GM21825 (cell line): ENCODE measurements around the gene GLDC.
"Not testable (repeated sequence)": the region's sequence is repeated elsewhere in the genome, so short reads cannot be mapped to it uniquely, and the experiment has no call there.

Source experiments
- ATAC-seq: cut with Tn5 transposase; IDR thresholded peaks from one replicate; pipeline ENCODE4 v1.9.1; 2021; ENCODE audit warnings: mild to moderate bottlenecking, moderate library complexity; ENCODE audit not compliant: unreplicated experiment

Gene GLDC

GRCh38 chr9:6575324-6576034 is 70.0 kb downstream of the GLDC start:
- peak; percentile 89 for ATAC-seq

GRCh38 chr9:6567140-6567591 is 78.4 kb downstream of the GLDC start:
- no peak for ATAC-seq

DNA sequence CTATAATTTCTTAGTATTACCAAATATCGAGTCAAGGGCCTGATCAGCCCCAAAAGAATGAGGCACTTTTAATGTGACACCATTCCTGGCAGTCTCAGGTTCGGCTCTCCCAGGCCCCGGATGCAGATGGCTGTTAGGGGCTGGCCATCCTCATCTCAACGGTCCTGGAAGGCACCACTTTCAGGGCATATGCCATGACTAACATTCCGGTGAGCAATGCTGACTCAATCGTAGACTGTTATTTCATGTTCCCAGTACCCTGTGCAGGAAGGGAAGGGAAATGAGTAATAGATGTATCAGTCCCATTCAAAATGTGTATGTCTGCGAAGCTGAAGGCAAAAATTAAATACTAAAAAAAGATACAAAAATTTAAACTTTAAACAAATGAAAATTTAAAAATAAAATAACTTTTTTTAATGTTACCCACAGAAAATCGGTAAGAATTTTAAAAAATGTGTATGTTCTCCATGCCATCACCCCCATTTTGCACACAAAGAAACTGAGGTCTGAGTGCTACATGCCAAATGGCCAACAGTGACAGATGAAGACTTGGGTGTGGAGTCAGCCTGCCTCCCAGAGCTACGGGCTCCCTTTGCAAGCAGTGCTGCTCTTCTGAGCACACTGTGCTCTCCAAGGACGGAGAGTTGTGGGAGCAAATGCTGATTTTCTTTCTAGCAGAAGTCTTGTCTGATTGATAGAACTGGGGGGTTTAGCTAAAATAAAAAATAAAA is 79.0 kb downstream of the GLDC start:
- no peak for ATAC-seq

DNA sequence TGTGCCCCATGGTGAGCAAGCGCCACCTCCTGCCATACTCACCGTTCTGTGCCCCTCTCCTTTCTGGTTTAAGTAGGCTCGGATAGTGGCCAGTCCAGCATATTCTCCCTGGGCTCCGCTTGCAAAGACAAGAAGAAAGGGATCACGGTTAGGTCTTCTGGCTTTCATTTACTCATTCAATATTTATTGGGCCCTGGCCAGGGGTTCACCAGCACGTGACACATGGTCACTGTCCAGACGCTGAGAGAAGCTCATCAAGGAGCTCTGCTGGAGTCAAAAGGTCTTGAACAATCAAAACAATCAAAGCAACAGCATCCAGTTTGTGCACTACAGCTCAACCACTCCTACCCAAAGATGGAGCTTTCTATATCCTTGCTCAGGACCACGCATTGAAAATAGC is 80.2 kb downstream of the GLDC start:
- no peak for ATAC-seq

GRCh38 chr9:6564868-6565267 is 80.7 kb downstream of the GLDC start:
- no peak for ATAC-seq

DNA sequence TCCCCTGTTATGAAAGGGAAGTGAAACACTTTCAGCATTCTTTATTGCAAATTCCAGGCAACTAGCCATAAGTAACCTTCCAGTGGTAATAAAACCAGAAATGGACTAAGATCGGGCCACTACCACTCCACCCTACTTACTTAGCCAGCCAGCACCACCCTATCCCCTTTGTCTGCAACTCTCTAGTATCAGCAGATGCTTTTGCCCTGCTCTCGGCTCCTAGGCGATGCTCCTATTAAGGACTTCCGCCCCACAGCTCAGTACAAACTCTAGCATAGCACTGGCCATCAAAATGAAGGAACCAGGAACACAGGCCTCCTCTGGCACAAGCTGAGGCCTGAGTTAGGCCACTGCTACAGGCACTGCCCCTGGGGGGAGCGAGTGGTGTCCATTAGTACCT is 81.2 kb downstream of the GLDC start:
- no peak for ATAC-seq

- no peak for ATAC-seq
These were observed 82.6 kb downstream of the GLDC start for GRCh38 chr9:6562871-6563430.

GRCh38 chr9:6562201-6562600 is 83.3 kb downstream of the GLDC start:
- ATAC-seq: no peak

DNA sequence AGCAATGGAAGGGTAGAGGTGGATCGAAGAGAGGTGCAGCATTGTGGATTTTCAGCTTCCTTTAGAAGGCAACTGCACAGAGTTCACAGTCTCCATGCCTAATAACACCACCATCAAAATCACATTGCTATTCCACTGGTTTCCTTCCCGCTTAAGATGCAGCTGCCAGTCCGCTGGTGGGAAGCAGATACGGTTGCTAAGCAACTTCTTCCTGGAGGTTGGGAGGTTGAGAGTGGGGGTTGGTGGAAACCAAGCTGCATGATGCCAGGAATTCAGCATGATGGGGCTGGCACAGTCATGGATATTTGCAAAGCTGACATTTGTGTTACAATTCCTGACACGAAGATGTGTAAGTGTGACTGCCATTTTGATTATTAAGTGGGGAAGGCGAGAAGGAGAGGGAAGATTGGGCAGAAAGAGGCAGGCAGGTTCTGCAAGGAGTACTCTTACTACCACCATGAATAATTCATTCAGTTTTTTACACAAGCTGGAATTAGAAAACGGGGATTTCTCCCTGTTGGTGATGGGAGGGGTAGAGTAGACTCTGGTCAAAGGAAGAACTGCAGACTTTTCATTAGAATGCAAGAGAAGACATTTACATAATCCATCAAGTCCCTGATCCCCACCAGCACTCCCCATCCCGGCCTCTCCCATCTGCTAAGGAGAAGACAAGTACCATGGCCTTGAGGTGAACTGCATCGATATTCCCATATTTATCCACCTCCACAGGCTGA is 87.5 kb downstream of the GLDC start:
- no peak for ATAC-seq

DNA sequence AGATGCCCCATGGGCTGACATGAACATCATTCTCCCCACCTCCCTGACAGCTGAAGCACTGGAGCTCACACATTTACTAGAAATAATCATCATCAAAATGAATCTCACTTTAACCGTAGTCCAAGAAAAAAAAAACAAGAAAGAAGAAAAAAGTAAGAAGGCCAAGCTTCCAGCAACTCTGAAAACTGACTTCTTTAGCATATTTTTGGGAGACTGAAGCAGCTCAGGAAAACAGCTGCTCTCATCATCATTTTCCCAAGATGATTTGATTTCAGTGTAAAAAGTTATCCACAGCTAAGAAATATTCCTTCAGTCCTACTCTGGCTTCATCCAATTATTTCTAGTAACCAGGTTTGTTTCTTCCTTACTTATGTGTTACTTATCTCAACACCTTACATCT is 91.7 kb downstream of the GLDC start:
- no peak for ATAC-seq

DNA sequence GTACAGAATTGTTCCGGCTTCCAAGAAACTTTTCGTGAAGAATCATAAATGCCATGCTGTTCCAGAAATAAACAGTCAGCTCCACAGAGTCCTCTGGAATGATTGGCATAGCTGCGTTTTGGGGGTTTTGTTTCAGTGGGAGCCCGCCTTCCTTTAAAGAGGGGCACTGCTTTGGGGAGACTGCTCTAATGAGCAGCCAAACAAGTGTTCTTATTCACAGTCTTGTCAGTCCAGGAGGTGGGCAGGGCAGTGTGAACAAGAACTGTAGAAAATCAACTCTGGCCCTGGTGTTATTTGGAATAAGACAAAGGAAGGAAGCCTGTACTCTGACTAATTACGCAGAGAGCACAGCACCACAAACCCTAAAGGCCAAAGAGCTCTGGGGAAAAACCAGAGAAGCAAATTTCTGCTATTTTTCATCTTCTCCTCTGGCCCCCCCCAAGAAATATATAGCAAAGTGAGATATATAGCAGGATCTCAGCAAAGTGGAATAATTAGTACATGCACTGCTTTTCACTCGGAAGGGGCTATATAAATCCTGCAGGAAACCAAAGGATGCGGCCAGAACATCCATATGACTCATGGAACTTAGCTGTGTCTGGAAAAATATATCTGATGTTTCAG is 92.9 kb downstream of the GLDC start:
- ATAC-seq: no peak

DNA sequence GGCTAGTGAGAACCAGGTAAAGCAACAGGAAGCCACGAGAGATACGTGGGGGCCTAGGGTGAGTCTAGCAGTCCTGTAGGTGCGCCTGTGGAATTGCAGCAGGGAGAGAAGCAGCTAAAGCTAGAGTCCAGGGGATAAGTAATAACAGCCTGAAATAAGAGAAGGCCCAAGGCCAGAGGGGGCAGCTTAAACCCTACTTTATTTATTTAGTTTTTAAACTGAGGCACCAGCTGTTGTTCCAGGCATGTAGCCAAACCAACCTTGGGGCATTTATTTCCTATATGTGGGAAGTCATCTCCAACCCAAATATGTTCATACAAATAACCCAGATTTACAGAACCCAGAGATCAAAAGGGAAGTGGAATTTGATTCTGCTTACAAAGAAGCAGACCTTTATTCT is 93.5 kb downstream of the GLDC start:
- no peak for ATAC-seq

GRCh38 chr9:6551136-6551535 is 94.4 kb downstream of the GLDC start:
- ATAC-seq: no peak

GRCh38 chr9:6549106-6549800 is 96.3 kb downstream of the GLDC start:
- ATAC-seq: no peak

- ATAC-seq: no peak
These were observed 100.4 kb downstream of the GLDC start for GRCh38 chr9:6545017-6545691.

GRCh38 chr9:6543204-6543603 is 102.3 kb downstream of the GLDC start:
- ATAC-seq: no peak

DNA sequence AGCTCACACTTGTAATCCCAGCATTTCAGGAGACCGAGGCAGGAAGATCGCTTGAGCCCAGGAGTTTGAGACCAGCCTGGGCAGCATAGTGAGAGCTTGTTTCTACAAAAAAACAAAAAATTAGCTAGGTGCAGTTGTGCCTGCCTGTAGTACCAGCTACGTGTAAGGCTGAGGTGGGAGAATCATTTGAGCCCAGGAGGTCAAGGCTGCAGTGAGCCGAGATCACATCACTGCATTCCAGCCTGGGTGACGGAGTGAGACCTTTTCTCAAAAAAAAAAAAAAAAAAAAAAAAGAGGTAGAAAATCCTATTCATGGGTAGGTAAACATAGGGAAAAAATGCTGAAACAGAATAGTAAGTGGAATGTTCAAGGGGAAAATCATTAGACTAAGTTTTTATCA is 102.9 kb downstream of the GLDC start:
- not testable (repeated sequence) for ATAC-seq

- ATAC-seq: no peak
These were observed 106.9 kb downstream of the GLDC start for GRCh38 chr9:6538666-6539071.

DNA sequence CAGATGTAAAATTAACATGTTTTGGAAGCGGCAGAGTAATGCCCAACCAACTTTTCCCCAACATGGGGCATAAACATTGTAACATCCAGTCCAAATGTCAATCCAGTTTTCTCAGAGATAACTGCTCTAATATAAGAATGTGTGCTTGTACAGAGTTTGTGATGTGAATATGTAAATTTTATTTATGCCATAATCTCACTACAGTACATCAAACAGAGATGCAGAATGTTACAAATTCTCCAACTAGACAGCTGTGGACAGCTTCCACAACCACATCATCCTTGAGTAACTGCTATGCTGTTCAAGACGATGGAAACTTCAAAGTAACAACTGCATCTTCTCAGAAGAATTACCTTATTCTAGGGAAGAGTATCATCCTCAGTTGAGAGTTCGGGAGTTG is 109.9 kb downstream of the GLDC start:
- ATAC-seq: no peak
